SK-N-SH (cell line): ENCODE measurements around the gene RABL2B.
"Not testable (repeated sequence)": the region's sequence is repeated elsewhere in the genome, so short reads cannot be mapped to it uniquely, and the experiment has no call there.

Experiments
- CTCF ChIP-seq: fragments of 200-600 bp; sonication (generic); IDR thresholded peaks from 2 replicates; pipeline ENCODE4 v1.6.1; 2017; ENCODE audit warnings: antibody characterized with exemption, mild to moderate bottlenecking, moderate library complexity
- ELF1 ChIP-seq: IDR thresholded peaks from 2 replicates; pipeline ENCODE4 v1.4.0; 2012
- MAX ChIP-seq: IDR thresholded peaks from 2 replicates; pipeline ENCODE4 v1.4.0; 2012; ENCODE audit warnings: low read depth
- RCOR1 ChIP-seq: fragments of 150-350 bp; IDR thresholded peaks from 2 replicates; pipeline ENCODE4 v1.6.1; 2017; ENCODE audit warnings: antibody characterized with exemption, low read length
- TCF12 ChIP-seq: IDR thresholded peaks from 2 replicates; pipeline ENCODE4 v1.4.0; 2012

- not testable (repeated sequence) for TF ChIP-seq RCOR1, CTCF, ELF1, TCF12, MAX
Measured at GRCh38 chr22:50785289-50785688, 1.9 kb upstream of the RABL2B start.
